Adrenal gland (tissue), 5 donors: ENCODE data around the gene UBE2O.

ENCODE experiments used
- CTCF ChIP-seq, 6 experiments: fragments of 450-650 bp in 4 of 6; fragments of 200-600 bp in 2 of 6; sonication (generic) in 1 of 6; IDR thresholded peaks; 1 replicate in 5 of 6; 2 replicates in 1 of 6; pipeline versions ENCODE4 v1.5.1 to v1.8.0; 2016 to 2021; ENCODE audit warnings: antibody characterized with exemption in 6 of 6, mild to moderate bottlenecking in 2 of 6, moderate library complexity in 1 of 6
- POLR2A ChIP-seq, 2 donors: fragments of 450-650 bp; IDR thresholded peaks; one replicate each; pipeline ENCODE4 v1.6.1; 2017; ENCODE audit warnings: antibody characterized with exemption in 2 of 2, mild to moderate bottlenecking in 2 of 2, moderate library complexity in 1 of 2
- donor health status: DM: no; HTN: no; CAD: no.

- no peak for TF ChIP-seq CTCF (IDR thresholded peaks at IDR 0.05)
- no peak for TF ChIP-seq POLR2A (IDR thresholded peaks at IDR 0.05)
Measured at GRCh38 chr17:76484228-76484725, 31.3 kb upstream of the UBE2O start.
